NCI-H1092 (cell line): Measurements from ENCODE around the gene SERHL2.
A peak's percentile ranks its signal among the peaks of the same experiment; 100 is the strongest.
"Not testable (repeated sequence)": the region's sequence is repeated elsewhere in the genome, so short reads cannot be mapped to it uniquely, and the experiment has no call there.

Source experiments
- DNase-seq: peaks from one replicate; lab custom pipeline; 2025; lab: John Stamatoyannopoulos, UW

Gene SERHL2

GRCh38 chr22:42575996-42576574, 22.3 kb downstream of the SERHL2 start:
- DNase-seq = not testable (repeated sequence)

- not testable (repeated sequence) for DNase-seq
These were observed 23.4 kb downstream of the SERHL2 start for GRCh38 chr22:42577141-42577540.

- DNase-seq = no peak
These were observed 24.0 kb downstream of the SERHL2 start for GRCh38 chr22:42577623-42578240.

GRCh38 chr22:42580040-42580439, 26.3 kb downstream of the SERHL2 start:
- not testable (repeated sequence) for DNase-seq

- DNase-seq = not testable (repeated sequence)
These were observed 27.5 kb downstream of the SERHL2 start for GRCh38 chr22:42581194-42581761.

- peak; percentile 62 for DNase-seq
These were observed 28.3 kb downstream of the SERHL2 start for GRCh38 chr22:42581762-42582716.

GRCh38 chr22:42582987-42583386, 29.2 kb downstream of the SERHL2 start:
- no peak for DNase-seq

GRCh38 chr22:42584364-42584940, 30.7 kb downstream of the SERHL2 start:
- no peak for DNase-seq

- no peak for DNase-seq
These were observed 31.3 kb downstream of the SERHL2 start for GRCh38 chr22:42585096-42585495.

- DNase-seq = no peak
These were observed 32.6 kb downstream of the SERHL2 start for GRCh38 chr22:42586381-42586780.

GRCh38 chr22:42587588-42588175, 33.9 kb downstream of the SERHL2 start:
- no peak for DNase-seq

GRCh38 chr22:42591987-42592386, 38.2 kb downstream of the SERHL2 start:
- no peak for DNase-seq

- no peak for DNase-seq
These were observed 41.7 kb downstream of the SERHL2 start for GRCh38 chr22:42595434-42595833.

- DNase-seq = no peak
These were observed 42.6 kb downstream of the SERHL2 start for GRCh38 chr22:42596336-42596735.

GRCh38 chr22:42596863-42597530, 43.2 kb downstream of the SERHL2 start:
- DNase-seq = no peak

GRCh38 chr22:42601879-42602465, 48.2 kb downstream of the SERHL2 start:
- no peak for DNase-seq

- no peak for DNase-seq
These were observed 48.7 kb downstream of the SERHL2 start for GRCh38 chr22:42602470-42602869.

GRCh38 chr22:42603427-42603826, 49.7 kb downstream of the SERHL2 start:
- no peak for DNase-seq

GRCh38 chr22:42604403-42604802, 50.6 kb downstream of the SERHL2 start:
- no peak for DNase-seq

- DNase-seq = not testable (repeated sequence)
These were observed 53.9 kb downstream of the SERHL2 start for GRCh38 chr22:42607641-42608040.
